HepG2 (cell line): ENCODE measurements around the gene NINL. TPM values are rescaled to one million over a fixed set of nuclear protein-coding genes. Genes with fewer than 3 reads are reported as not detected.

Experiments used
- CC2D1A ChIP-seq: sonication (generic); formaldehyde crosslinking; IDR thresholded peaks from 2 replicates; pipeline ENCODE4 v1.8.1; 2023; ENCODE audit warnings: mild to moderate bottlenecking, missing genetic modification reagents
- CEBPB ChIP-seq: IDR thresholded peaks from 2 replicates; pipeline ENCODE4 v1.6.1; 2011; ENCODE audit warnings: low read depth, low read length, improper control_type of control experiment, borderline replicate concordance
- DPF2 ChIP-seq: sonication (generic); formaldehyde crosslinking; IDR thresholded peaks from 2 replicates; pipeline ENCODE4 v1.4.0; 2020; ENCODE audit warnings: mild to moderate bottlenecking, low read depth, missing genetic modification reagents, borderline replicate concordance
- HNRNPK ChIP-seq: fragments of 200-400 bp; formaldehyde crosslinking; IDR thresholded peaks from 2 replicates; pipeline ENCODE4 v1.6.1; 2018; ENCODE audit warnings: low read length, low read depth, moderate library complexity, mild to moderate bottlenecking; ENCODE audit not compliant: poor library complexity, severe bottlenecking
- POGK ChIP-seq: sonication (generic); formaldehyde crosslinking; conservative IDR thresholded peaks from 2 replicates; pipeline ENCODE4 v1.8.0; 2022; ENCODE audit warnings: mild to moderate bottlenecking, moderate library complexity, missing genetic modification reagents
- PPARG ChIP-seq: conservative IDR thresholded peaks from 2 replicates; pipeline ENCODE4 v1.6.1; 2016; ENCODE audit warnings: missing biosample characterization, missing genetic modification reagents
- RFXANK ChIP-seq: IDR thresholded peaks from 2 replicates; pipeline ENCODE4 v1.6.1; 2016
- SALL1 ChIP-seq: sonication (generic); formaldehyde crosslinking; IDR thresholded peaks from 2 replicates; pipeline ENCODE4 v1.8.0; 2022; ENCODE audit warnings: mild to moderate bottlenecking, missing genetic modification reagents
- SIX1 ChIP-seq: sonication (generic); formaldehyde crosslinking; IDR thresholded peaks from 2 replicates; pipeline ENCODE4 v1.4.0; 2020; ENCODE audit warnings: missing genetic modification reagents, borderline replicate concordance
- TRIM22 ChIP-seq: fragments of 450-650 bp; IDR thresholded peaks from 2 replicates; pipeline ENCODE4 v1.6.1; 2017
- ZBTB34 ChIP-seq: sonication (generic); formaldehyde crosslinking; IDR thresholded peaks from 2 replicates; pipeline ENCODE4 v1.8.0; 2022; ENCODE audit warnings: mild to moderate bottlenecking, missing genetic modification reagents
- ZBTB7B ChIP-seq: sonication (generic); formaldehyde crosslinking; IDR thresholded peaks from 2 replicates; pipeline ENCODE4 v1.4.0; 2020; ENCODE audit warnings: missing genetic modification reagents
- ZFYVE20 ChIP-seq: sonication (generic); formaldehyde crosslinking; IDR thresholded peaks from 2 replicates; pipeline ENCODE4 v1.8.0; 2023; ENCODE audit warnings: low read depth, mild to moderate bottlenecking, moderate library complexity, missing genetic modification reagents, borderline replicate concordance
- ZNF407 ChIP-seq: sonication (generic); formaldehyde crosslinking; IDR thresholded peaks from one replicate; pipeline ENCODE4 v1.5.1; 2020; ENCODE audit warnings: mild to moderate bottlenecking, missing genetic modification reagents; ENCODE audit errors: not compliant biosample characterization
- ZNF430 ChIP-seq: sonication (generic); formaldehyde crosslinking; IDR thresholded peaks from 2 replicates; pipeline ENCODE4 v1.9.0; 2021; ENCODE audit warnings: mild to moderate bottlenecking, missing genetic modification reagents
- ZNF7 ChIP-seq: IDR thresholded peaks from 2 replicates; pipeline ENCODE4 v1.6.1; 2016; ENCODE audit warnings: missing biosample characterization, missing genetic modification reagents
- polyA plus RNA-seq, 8 experiments: library from polyadenylated mRNA; depleted of rRNA in 3 of 8; stranded (reverse) in 7 of 8; unstranded in 1 of 8; fragments of >200 nt; fragmentation: Illumina TruSeq in 4 of 8; extraction: Trizol in 4 of 8; gene quantifications; 2 replicates each; pipeline versions ENCODE4 v1.2.1 to v1.2.3, GENCODE V29; 2011 to 2016; ENCODE audit warnings: low read depth in 4 of 8, missing spikeins in 1 of 8, mixed read lengths in 1 of 8; ENCODE audit not compliant: insufficient read depth in 1 of 8
- total RNA-seq, 5 experiments: library from RNA; depleted of rRNA; stranded (reverse); fragments of >200 nt; fragmentation: Illumina TruSeq; extraction: Trizol; gene quantifications; 2 replicates each; pipeline ENCODE4 v1.2.3, GENCODE V29; 2016; ENCODE audit warnings: low read depth in 1 of 5

The NINL gene
- total and polyA plus RNA-seq, 2 of the 13 experiments (the other 11 are each of a cell fraction or from before 2014, with no cell fraction given), result 32.3 to 34.3 TPM

- TF ChIP-seq RFXANK (CRISPR knock-in tag), result peak; percentile 53; the same call in 1 of the 2 replicates
- TF ChIP-seq ZFYVE20 (CRISPR knock-in tag), result peak; percentile 95; the same call in 1 of the 2 replicates
- TF ChIP-seq PPARG (CRISPR knock-in tag), result 0 out of 2 replicates have a peak, but pooled peaks have one; percentile 68
- no peak for TF ChIP-seq DPF2 (CRISPR knock-in tag)
- TF ChIP-seq ZNF407 (CRISPR knock-in tag), result peak; percentile 97
- peak; percentile 99 for TF ChIP-seq ZNF430
- no peak for TF ChIP-seq HNRNPK
- 0 out of 2 replicates have a peak, but pooled peaks have one; percentile 88 for TF ChIP-seq ZBTB34 (CRISPR knock-in tag)
- no peak; the same call in 1 of the 2 replicates for TF ChIP-seq ZNF7 (CRISPR knock-in tag)
- peak; percentile 97 for TF ChIP-seq SALL1 (CRISPR knock-in tag)
- no peak for TF ChIP-seq SIX1 (CRISPR knock-in tag)
- no peak for TF ChIP-seq CEBPB
- TF ChIP-seq POGK (CRISPR knock-in tag), result peak; percentile 100
- peak; percentile 100 for TF ChIP-seq CC2D1A (CRISPR knock-in tag)
- TF ChIP-seq TRIM22, result no peak
- TF ChIP-seq ZBTB7B (CRISPR knock-in tag), result peak; percentile 99
Measured at GRCh38 chr20:25407311-25408169, 177.8 kb downstream of the NINL start, which contains the start of gene GINS1 (continued).
